GM12872 (cell line): ENCODE measurements around the gene SCFD2.

ENCODE experiments used
- CTCF ChIP-seq: IDR thresholded peaks from 3 replicates; pipeline ENCODE4 v1.5.1; 2011; ENCODE audit warnings: low read depth, mild to moderate bottlenecking, low read length, moderate library complexity; ENCODE audit not compliant: insufficient read depth

SCFD2 gene

GRCh38 chr4:53195815-53196661 lies 169.8 kb downstream of the SCFD2 start:
- TF ChIP-seq CTCF: no peak

DNA sequence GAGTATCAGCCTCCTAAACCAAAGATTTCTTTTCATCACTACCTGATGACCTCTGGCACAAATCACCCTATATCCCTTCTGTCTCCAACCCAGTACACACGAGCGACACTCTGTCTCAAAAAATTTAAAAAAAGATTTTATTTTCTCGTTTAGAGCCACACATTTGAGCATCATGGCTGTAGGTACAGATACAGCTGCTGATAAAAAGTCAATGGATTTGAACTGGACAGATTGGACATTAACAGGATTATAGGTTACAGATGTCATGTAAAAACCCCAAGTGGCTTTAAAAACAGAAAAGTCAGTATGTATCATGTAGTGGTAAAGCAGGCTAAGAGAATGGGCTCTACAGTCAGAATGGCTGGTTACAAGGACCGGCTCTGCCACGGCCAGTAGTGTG lies 171.1 kb downstream of the SCFD2 start:
- TF ChIP-seq CTCF: no peak

DNA sequence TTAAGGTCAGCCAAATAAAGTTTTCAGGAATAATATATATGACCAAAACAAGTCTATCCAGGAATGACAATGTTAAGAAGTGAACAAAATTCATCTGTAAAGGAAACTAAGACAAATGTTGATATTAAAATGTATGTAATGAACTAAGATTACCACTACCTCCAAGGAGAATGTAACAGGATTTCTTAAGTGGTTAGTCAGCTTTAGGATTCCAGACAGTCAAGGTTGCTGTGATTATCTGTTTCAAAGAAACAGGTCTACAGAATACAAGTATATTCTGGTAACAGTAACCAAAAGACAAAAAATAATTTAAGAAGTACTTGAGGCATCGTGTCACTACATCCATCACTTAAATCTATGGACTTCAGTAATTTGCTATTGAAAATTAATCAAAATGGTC lies 172.8 kb downstream of the SCFD2 start:
- no peak for TF ChIP-seq CTCF

GRCh38 chr4:53192496-53192895 lies 173.4 kb downstream of the SCFD2 start:
- TF ChIP-seq CTCF: no peak

DNA sequence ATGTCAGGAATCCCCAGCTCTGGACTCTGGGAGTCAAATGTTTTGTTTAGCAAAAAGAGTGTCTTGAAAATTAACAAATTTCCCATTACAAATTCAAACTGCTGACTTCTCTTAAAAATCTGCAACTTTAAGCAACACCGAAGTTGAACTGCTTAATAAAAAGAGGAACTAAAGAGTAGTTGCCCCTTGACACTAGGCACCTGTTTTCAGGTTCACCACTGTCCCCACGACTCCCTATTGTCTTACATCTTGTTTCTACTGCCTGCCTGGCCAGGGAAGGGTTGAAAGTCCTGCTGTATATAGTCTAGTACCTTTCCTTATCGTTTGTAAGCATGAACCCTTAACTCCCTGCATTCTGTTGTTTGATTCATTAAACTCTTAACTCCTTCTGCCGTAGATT lies 173.9 kb downstream of the SCFD2 start:
- no peak for TF ChIP-seq CTCF

DNA sequence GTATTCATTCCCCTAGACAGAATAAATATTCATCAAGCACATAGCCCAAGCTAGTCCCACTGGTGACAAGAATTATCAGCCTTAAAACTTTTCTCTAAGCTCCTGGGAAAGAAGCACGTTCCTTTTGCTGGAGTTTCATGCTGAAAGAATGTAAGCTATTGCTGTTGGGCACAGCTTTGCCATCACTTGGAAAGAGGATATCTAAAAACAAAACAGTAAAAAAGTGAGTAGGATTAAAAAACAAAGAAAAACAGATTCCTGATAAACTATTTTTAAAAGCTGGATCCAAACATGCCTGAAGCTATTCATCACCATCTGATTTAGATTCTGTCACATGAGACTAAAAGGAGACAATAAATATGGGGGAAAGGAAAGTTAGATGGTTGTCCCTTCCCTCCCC lies 176.8 kb downstream of the SCFD2 start:
- no peak for TF ChIP-seq CTCF

GRCh38 chr4:53186714-53187358 lies 179.0 kb downstream of the SCFD2 start:
- no peak for TF ChIP-seq CTCF
